GM19397 (cell line): ENCODE measurements around the gene HRH2.
A peak's percentile ranks its signal among the peaks of the same experiment; 100 is the strongest.
"Not testable (repeated sequence)": the region's sequence is repeated elsewhere in the genome, so short reads cannot be mapped to it uniquely, and the experiment has no call there.

Experiments used
- ATAC-seq: cut with Tn5 transposase; IDR thresholded peaks from one replicate; pipeline ENCODE4 v1.9.1; 2021; ENCODE audit warnings: mild to moderate bottlenecking, moderate library complexity; ENCODE audit not compliant: unreplicated experiment

The HRH2 gene

GRCh38 chr5:175711472-175712312, 53.8 kb downstream of the HRH2 start:
- no peak for ATAC-seq

DNA sequence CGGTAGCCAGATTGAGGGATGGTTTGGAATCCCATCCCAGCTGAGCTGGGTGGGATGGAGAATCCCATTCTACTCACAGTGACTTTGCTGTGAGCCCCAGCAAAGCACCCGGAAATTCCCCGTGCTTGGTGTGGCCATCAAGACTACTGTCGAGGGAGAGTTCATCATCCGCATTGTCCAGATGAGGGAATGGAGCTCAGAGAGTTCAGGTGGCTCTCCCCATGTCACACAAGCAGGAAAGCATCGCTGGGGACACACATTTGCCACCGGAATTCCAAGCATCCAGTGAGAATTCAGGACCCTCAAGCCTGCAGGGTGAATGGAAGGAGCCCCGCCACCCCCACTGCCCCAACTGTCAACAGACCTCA, 54.4 kb downstream of the HRH2 start:
- no peak for ATAC-seq

DNA sequence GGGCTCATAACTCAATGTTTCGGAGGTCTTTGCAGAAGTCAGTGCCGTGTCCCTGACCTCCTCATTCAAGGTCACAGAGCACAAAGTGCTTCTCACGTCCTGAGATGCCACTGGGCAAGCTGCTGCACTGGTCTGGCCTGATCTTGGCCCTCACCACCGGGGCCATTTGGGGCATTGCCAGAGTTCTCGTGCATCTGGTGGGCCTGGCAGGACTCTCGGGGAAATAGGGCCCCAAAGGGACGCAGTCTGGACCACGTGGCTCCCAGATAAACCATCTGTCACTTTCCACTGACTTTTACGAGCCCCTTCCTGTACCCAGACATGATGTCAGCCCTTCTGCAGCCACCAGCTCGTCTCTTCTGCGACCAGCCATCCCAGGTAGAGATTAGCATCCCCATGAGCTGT, 54.8 kb downstream of the HRH2 start:
- ATAC-seq: no peak

DNA sequence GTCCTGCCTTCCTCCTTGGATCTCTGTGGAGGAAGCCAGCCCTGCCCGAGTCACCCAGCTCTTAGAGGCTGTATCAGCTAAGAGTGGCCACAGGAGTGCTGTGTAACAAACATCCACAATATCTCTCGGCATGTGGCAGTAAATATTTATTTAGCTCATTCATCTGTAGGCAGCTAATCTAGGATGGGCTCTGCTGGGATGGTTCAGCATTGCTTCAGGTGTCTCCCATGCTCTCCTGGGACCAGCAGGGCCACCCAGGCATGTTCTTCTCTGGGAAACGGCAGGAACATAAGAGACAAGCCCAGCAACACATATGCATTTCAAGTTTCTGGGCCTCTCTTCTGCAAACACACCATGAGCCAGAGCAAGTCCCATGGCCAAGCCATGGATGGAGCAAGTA, 56.1 kb downstream of the HRH2 start:
- no peak for ATAC-seq

- no peak for ATAC-seq
Measured at GRCh38 chr5:175714479-175715085, 56.7 kb downstream of the HRH2 start.

GRCh38 chr5:175715627-175716522, 58.0 kb downstream of the HRH2 start:
- no peak for ATAC-seq

GRCh38 chr5:175717837-175718236, 60.0 kb downstream of the HRH2 start:
- no peak for ATAC-seq

GRCh38 chr5:175718401-175719108, 60.7 kb downstream of the HRH2 start:
- ATAC-seq: no peak

DNA sequence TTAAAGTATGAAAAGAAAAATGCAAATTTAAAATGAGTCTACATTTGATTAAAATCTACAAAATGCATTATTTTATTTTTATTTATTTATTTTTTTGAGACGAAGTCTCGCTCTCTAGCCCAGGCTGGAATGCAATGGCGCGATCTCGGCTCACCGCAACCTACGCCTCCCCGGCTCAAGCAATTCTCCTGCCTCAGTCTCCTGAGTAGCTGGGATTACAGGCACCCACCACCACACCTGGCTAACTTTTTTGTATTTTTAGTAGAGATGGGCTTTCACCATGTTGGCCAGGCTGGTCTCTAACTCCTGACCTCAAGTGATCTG, 61.2 kb downstream of the HRH2 start:
- ATAC-seq: not testable (repeated sequence)

DNA sequence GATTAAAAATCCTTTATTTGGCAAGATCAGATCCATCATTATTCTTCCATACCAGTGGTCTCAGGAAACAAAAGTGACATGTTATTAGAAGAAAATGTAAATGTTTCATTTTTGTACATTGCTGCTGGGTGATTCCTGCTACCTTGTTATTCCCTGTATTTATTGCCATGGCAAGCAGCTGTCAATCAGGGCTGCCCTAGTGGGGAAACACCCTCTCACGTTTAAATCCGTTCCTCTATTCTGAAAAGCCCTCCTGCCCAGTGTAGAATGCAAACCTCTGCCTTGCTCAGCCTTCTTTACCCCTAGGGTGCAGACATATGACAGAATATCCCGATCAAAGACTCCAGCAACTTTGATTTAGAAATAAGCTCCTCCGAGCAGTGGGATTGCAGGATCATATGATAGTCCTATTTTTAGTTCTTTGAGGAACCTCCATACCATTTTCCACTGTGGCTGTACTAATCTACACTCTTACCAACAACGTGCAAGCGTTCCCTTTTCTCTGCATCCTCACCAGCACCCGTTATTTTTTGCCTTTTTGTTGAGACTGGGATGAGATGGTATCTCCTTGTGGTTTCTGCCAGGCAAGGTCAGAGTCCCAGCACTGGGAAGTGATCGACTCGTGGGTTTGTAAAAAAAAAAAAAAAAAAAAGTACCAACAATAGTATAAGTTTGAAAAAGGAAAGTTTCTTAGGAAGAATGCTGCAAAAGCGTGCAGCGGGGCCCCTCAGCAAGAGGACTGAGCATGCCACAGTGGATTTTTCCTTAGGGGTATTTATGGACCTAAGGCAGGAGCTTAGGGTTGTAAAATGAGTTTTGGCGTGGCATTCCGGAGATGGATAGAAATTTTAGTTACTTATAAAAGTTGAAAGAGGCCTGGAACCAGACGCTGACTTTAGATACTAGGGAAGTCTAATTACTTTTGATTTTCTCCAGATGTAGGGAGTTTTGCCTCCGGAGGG, 66.7 kb downstream of the HRH2 start:
- ATAC-seq: no peak

DNA sequence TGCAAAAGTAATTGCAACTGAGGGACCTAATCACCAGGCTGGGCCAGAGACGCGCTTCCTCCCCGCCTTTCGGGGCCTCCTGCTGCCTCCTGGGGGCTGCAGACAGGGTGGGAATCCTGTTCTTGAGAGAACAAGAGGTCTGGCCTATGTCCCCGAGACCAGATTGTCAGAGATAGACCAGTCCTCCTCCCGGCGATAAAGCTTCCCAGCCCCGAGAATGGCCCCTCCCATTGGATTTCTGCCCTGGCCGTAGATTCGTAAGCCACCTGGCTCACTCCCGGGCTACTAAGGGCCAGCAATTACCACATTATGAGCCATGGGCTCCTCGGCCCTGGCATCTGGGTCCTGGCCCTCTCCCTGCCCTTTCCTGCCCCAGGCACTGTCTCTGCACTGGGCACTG, 70.4 kb downstream of the HRH2 start:
- no peak for ATAC-seq

DNA sequence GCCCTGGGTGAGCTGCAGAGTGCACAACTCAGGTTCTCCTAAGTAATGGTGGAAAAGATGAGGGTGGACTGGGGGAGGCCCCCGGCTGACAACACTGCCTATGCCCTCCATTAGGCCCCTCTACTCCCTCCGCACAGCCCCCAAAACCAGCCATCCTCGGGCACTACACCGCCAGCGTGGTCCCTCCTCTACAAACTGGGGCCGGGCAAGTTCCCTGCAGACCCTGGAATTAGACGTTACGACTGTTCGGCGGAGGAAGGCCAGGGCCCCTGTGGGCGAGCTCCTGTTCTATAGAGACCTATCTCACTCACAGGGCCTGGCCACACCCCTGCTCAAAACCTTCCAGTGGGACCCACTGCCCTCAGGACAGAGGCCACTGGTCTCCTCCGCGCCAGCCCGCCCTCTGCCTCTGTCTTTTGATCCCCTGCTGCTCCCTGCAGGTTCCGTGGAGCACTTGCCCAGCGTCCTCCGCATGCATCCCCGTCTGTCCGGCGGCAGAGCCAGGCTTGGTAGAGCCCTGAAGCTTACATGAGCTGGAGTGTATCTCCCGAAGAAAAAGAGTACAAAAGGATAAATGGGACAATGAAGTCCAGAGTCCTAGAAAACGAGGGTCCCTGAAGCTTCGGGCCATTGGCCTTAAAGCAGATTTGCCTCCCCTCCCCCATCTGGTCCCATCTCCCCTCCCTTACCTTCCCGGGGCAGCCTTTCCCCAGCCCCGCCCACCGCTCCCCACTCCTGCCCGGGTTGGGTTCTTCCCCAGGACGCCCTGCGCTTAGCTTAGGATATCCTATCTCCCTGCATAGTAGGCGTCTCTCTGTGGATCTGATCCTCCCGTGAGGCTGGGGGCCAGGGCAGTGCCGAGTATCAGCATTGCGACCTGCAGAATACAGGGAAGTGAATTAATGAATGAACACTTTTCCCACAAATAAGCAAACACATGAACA, 71.3 kb downstream of the HRH2 start:
- ATAC-seq: no peak

DNA sequence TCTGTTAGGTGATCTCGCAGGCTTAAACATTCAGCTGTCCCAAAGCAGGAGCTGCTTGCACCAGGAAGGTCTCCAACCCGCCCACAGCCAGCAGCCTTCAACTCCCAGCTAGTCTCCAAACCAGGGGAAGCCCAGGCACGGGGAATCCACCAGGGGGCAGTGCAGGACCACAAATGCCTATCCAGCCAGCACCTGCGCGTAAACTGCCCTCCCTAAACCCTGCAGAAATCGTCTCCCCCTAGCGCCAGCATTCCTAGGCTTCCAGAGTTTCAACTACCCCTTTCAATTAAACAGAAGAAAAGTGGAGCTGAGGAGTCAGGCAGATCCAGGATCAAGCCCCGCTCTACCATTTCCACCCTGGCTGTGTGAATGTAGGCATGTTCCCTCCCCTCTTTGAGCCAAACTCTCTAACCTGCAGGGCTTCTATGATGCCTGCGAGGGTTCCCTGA, 72.0 kb downstream of the HRH2 start:
- ATAC-seq: peak; percentile 77

GRCh38 chr5:175731172-175731571, 73.3 kb downstream of the HRH2 start:
- ATAC-seq: no peak

DNA sequence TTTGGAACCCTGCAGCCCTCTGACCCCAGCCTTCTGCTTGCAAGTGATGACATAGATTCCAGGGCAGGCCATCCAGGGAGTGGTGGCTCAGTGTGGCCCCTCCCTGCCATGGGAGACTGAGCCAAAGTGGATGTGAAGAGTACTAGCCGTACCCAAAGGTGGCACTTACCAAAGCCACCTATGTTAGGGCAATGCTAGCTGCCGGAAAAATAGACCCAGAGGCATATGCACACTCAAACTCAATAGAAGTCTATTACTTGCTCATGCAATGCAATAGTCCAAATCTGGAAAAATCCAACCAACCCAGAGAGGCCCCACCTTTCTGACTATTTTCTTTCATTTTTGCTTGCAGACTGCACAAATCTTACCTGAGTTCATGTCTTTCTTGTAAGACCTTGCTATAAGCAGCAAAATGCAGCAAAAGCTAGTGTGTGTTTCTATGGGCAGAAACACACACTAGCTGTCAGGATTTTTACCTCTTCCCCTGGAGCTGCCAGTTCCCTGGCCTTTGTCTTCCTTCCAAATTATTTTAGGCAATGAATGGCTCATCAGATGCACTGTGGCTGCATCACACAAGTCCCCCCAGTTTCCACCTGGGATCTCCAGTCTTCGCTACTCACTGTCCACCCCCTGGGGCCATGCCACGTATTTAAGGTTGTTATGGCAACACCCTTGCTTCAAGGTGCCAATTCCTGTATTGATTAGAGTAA, 74.0 kb downstream of the HRH2 start:
- ATAC-seq: no peak

DNA sequence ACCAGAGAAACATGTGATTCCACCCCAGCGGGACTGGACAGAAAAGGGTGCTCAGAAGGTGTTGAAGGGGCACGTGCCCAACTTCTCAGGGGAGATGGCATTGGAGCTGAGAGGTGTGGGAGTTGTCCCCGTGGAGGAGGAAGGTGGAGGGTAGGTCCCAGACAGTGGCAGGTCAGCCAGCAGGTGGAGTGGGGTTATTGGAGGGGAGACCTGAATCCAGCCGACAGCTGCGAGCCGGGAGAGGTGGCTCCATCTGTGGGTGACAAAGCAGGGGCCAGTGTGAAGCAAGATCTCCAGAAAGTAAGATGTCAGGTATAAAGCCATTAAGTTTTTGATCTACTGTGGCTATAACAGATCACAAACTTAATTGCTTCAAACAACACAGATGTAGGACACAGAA, 75.1 kb downstream of the HRH2 start:
- no peak for ATAC-seq

DNA sequence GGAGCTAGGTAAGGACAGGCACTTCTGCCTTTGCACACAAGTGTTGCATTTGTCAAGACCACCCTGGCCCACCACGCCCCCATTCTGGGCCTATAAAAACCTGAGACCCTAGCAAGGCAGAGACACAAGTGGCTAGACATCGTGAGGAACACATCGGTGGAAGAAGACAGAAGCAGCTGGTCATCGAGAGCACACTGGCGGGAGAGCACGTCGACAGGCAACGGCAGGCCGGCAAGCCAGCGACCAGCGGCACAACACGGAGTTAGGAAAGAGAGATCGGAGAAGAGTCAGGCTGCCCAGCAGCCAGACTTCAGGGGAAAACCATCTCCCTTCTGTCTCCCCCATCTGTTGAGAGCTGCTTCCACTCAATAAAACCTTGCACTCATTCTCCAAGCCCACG, 76.1 kb downstream of the HRH2 start:
- ATAC-seq: no peak

- ATAC-seq: no peak
Measured at GRCh38 chr5:175734501-175734900, 76.6 kb downstream of the HRH2 start.
